GM12864 (cell line): ENCODE results near the gene FAM43A.

Source experiments
- DNase-seq: peaks from one replicate; pipeline ENCODE4 v3.0.0-alpha.2; 2011; ENCODE audit warnings: low read depth
- H3K4me3 ChIP-seq: 2 replicates; pipeline ENCODE4 v1.5.1; 2011; ENCODE audit warnings: mild to moderate bottlenecking, low read depth, low read length, control low read depth
- CTCF ChIP-seq: IDR thresholded peaks from 2 replicates; pipeline ENCODE4 v1.5.1; 2011; ENCODE audit warnings: low read depth, mild to moderate bottlenecking, moderate library complexity, low read length, control low read depth, inconsistent platforms; ENCODE audit errors: missing control alignments

Gene FAM43A

GRCh38 chr3:194685718-194686413, at the start of gene FAM43A:
Gene FAM43A, plus strand, starts transcription at chr3:194685883. Its CDS starts 944 bp downstream, at chr3:194686827.
- DNase-seq, result no peak
- H3K4me3 ChIP-seq, result peak within 1 kb of the TSS; percentile 61
- no peak for TF ChIP-seq CTCF

- H3K4me3 ChIP-seq, result no peak overlapping the region
- no peak for DNase-seq
- TF ChIP-seq CTCF, result no peak
These were observed 48.6 kb upstream of the FAM43A start for GRCh38 chr3:194637066-194637465.

GRCh38 chr3:194637541-194638400, 47.9 kb upstream of the FAM43A start:
- no peak for TF ChIP-seq CTCF
- DNase-seq, result no peak
- H3K4me3 ChIP-seq, result no peak overlapping the region

GRCh38 chr3:194638991-194639605, 46.6 kb upstream of the FAM43A start:
- TF ChIP-seq CTCF, result no peak
- DNase-seq, result no peak

GRCh38 chr3:194640829-194641228, 44.9 kb upstream of the FAM43A start:
- peak; percentile 26 for TF ChIP-seq CTCF
- no peak overlapping the region for H3K4me3 ChIP-seq
- DNase-seq, result no peak

More at GRCh38 chr3:194638991-194639605, 46.6 kb upstream of the FAM43A start:
- no peak overlapping the region for H3K4me3 ChIP-seq

GRCh38 chr3:194642769-194643168, 42.9 kb upstream of the FAM43A start:
- no peak overlapping the region for H3K4me3 ChIP-seq
- TF ChIP-seq CTCF, result no peak
- DNase-seq, result no peak
